Measurements from ENCODE around the gene RALGAPA1.

GRCh38 chr14:35531960-35532747 is 276.9 kb downstream of the RALGAPA1 start:
- no peak for TF ChIP-seq CTCF (IDR thresholded peaks at IDR 0.05; ENCODE audit: borderline replicate concordance, extremely low read depth, low read length, poor library complexity, severe bottlenecking)
- no peak for TF ChIP-seq EZH2 (IDR thresholded peaks at IDR 0.05; ENCODE audit: borderline replicate concordance, low read depth, low read length, severe bottlenecking)

Measured in DND-41 (cell line).